Activated B cell treated with CpG ODN at 0.5 μM for 24 hours (primary cell): ENCODE data around the gene B3GNT9. TPM values are rescaled to one million over a fixed set of nuclear protein-coding genes. Genes with fewer than 3 reads are reported as not detected.

ENCODE experiments used
- ATAC-seq: fragments of 200-7000 bp; cut with Tn5 transposase; one replicate; pipeline ENCODE4 v1.10.0; 2021; ENCODE audit warnings: low read depth, mild to moderate bottlenecking, moderate library complexity
- CTCF ChIA-PET: fragments of 350-600 bp; sonication (Branson Sonifier 250); formaldehyde crosslinking; loops from one replicate; lab custom pipeline; 2021; ENCODE audit warnings: antibody characterized with exemption; lab: Charles Lee
- POLR2A ChIA-PET: fragments of 350-600 bp; sonication (Branson Sonifier 250); formaldehyde crosslinking; loops from one replicate; lab custom pipeline; 2021; ENCODE audit warnings: antibody characterized with exemption; lab: Charles Lee
- DNase-seq: peaks from one replicate; pipeline ENCODE4 v3.0.0; 2022
- H3K27ac Mint-ChIP-seq: one replicate; pipeline ENCODE4 v1.8.0; 2020; ENCODE audit warnings: mixed read lengths
- H3K27me3 Mint-ChIP-seq: one replicate; pipeline ENCODE4 v1.8.0; 2021; ENCODE audit warnings: mixed read lengths
- H3K36me3 Mint-ChIP-seq: one replicate; pipeline ENCODE4 v1.8.0; 2021; ENCODE audit warnings: low read depth, mixed read lengths
- H3K4me1 Mint-ChIP-seq: one replicate; pipeline ENCODE4 v1.8.0; 2021; ENCODE audit warnings: mixed read lengths
- H3K4me3 Mint-ChIP-seq: one replicate; pipeline ENCODE4 v1.8.0; 2020; ENCODE audit warnings: mild to moderate bottlenecking, mixed read lengths
- H3K9me3 Mint-ChIP-seq: one replicate; pipeline ENCODE4 v1.8.0; 2020; ENCODE audit warnings: mixed read lengths
- CTCF ChIP-seq: fragments of 200-600 bp; IDR thresholded peaks from one replicate; pipeline ENCODE4 v1.8.0; 2022; ENCODE audit warnings: antibody characterized with exemption, mild to moderate bottlenecking
- intact Hi-C: fragments of 100-400 bp; cut with micrococcal nuclease; formaldehyde crosslinking; loops from one replicate; pipeline ENCODE4 v1.15.1; 2024
- total RNA-seq: library from RNA; stranded (reverse); gene quantifications from 2 replicates; pipeline ENCODE4 v1.2.3, GENCODE V29; 2022

B3GNT9 gene
- total RNA-seq, 1 donor from 2014 or later, result 0.93 TPM

GRCh38 chr16:67104845-67105244 lies 46.0 kb downstream of the B3GNT9 start:
- H3K9me3 Mint-ChIP-seq, result no peaks in the 10 kb centered on the region
- POLR2A ChIA-PET, result no interaction called here
- H3K4me1 Mint-ChIP-seq, result peaks cover 25% of the 10 kb centered on the region
- TF ChIP-seq CTCF, result no peak
- H3K4me3 Mint-ChIP-seq, result no peak overlapping the region
- no peak for DNase-seq
- CTCF ChIA-PET, result interaction anchor here (1.1 kb wide), 1 partner anchor 50 kb away, joined by 3 read pairs; no protein-coding TSS in a partner anchor
- intact Hi-C loops, result no loop called here
- H3K27me3 Mint-ChIP-seq, result no peaks in the 10 kb centered on the region
- no peak for ATAC-seq
- peak overlapping the region; percentile 53 for H3K27ac Mint-ChIP-seq
- H3K36me3 Mint-ChIP-seq, result peaks cover 7% of the 10 kb centered on the region

GRCh38 chr16:67104061-67104460 lies 46.7 kb downstream of the B3GNT9 start:
- DNase-seq (no peak), ATAC-seq (no peak)
- intact Hi-C loops, result no loop called here
- CTCF ChIA-PET, result interaction anchor here (1.1 to 1.9 kb wide), 2 partner anchors 51 to 86 kb away, joined by 3 to 8 read pairs; no protein-coding TSS in a partner anchor
- no peak for TF ChIP-seq CTCF
- no peaks in the 10 kb centered on the region for H3K9me3 Mint-ChIP-seq
- H3K36me3 Mint-ChIP-seq, result peaks cover 14% of the 10 kb centered on the region
- POLR2A ChIA-PET, result no interaction called here
- no peak overlapping the region for H3K4me3 Mint-ChIP-seq
- peaks cover 20% of the 10 kb centered on the region for H3K4me1 Mint-ChIP-seq
- no peaks in the 10 kb centered on the region for H3K27me3 Mint-ChIP-seq
- H3K27ac Mint-ChIP-seq, result no peak overlapping the region

GRCh38 chr16:67101311-67102082 lies 49.3 kb downstream of the B3GNT9 start:
- no peak overlapping the region for H3K27ac Mint-ChIP-seq
- intact Hi-C loops, result loop anchor here (1.0 to 2.0 kb wide), 2 partner anchors 87 to 124 kb away; no protein-coding TSS in a partner anchor
- no peak for ATAC-seq

GRCh38 chr16:67100569-67101310 lies 50.1 kb downstream of the B3GNT9 start:
- no peak for TF ChIP-seq CTCF
- Mint-ChIP-seq H3K4me3 (no peak overlapping the region), H3K27ac (no peak overlapping the region), H3K4me1 (peaks cover 16% of the 10 kb centered on the region), H3K27me3 (no peaks in the 10 kb centered on the region), H3K9me3 (no peaks in the 10 kb centered on the region), H3K36me3 (peaks cover 21% of the 10 kb centered on the region)
- DNase-seq, result no peak
- ChIA-PET POLR2A (no interaction called here), CTCF (interaction anchor here (0.9 to 2.4 kb wide), 3 partner anchors 9 to 125 kb away, joined by 3 to 12 read pairs (median 3); partner anchors contain the start of gene PHAF1)
- no peak for ATAC-seq
- intact Hi-C loops, result loop anchor here (1.0 to 2.0 kb wide), 2 partner anchors 86 to 123 kb away; no protein-coding TSS in a partner anchor

More at GRCh38 chr16:67101311-67102082, 49.3 kb downstream of the B3GNT9 start:
- TF ChIP-seq CTCF, result no peak
- Mint-ChIP-seq H3K9me3 (no peaks in the 10 kb centered on the region), H3K27me3 (no peaks in the 10 kb centered on the region), H3K4me1 (peaks cover 19% of the 10 kb centered on the region), H3K36me3 (peaks cover 21% of the 10 kb centered on the region), H3K4me3 (no peak overlapping the region)
- DNase-seq, result no peak
- POLR2A ChIA-PET, result no interaction called here
- CTCF ChIA-PET, result interaction anchor here (0.9 to 2.4 kb wide), 3 partner anchors 8 to 83 kb away, joined by 3 to 12 read pairs (median 4); partner anchors contain the start of gene PHAF1
